Measurements from ENCODE around the gene C7orf57.

GRCh38 chr7:48099781-48100180, 64.4 kb downstream of the C7orf57 start:
- no peak for TF ChIP-seq CTCF (IDR thresholded peaks at IDR 0.05)
- no peak for TF ChIP-seq POLR2A (IDR thresholded peaks at IDR 0.05)
- no peak for TF ChIP-seq EP300 (IDR thresholded peaks at IDR 0.05)
- TF ChIP-seq POLR2AphosphoS5 (IDR thresholded peaks at IDR 0.05) = no peak

All from gastroesophageal sphincter (tissue), 3 donors.